Adrenal gland (tissue), 5 donors: Measurements from ENCODE around the gene ICAM2.

ENCODE experiments used
- CTCF ChIP-seq, 6 experiments: fragments of 450-650 bp in 4 of 6; fragments of 200-600 bp in 2 of 6; sonication (generic) in 1 of 6; IDR thresholded peaks; 1 replicate in 5 of 6; 2 replicates in 1 of 6; pipeline versions ENCODE4 v1.5.1 to v1.8.0; 2016 to 2021; ENCODE audit warnings: antibody characterized with exemption in 6 of 6, mild to moderate bottlenecking in 2 of 6, moderate library complexity in 1 of 6
- POLR2A ChIP-seq, 2 donors: fragments of 450-650 bp; IDR thresholded peaks; one replicate each; pipeline ENCODE4 v1.6.1; 2017; ENCODE audit warnings: antibody characterized with exemption in 2 of 2, mild to moderate bottlenecking in 2 of 2, moderate library complexity in 1 of 2
- donor health status: DM: no; HTN: no; CAD: no.

GRCh38 chr17:64059756-64060155, 39.3 kb upstream of the ICAM2 start:
- TF ChIP-seq CTCF (IDR thresholded peaks at IDR 0.05) (no peak), POLR2A (IDR thresholded peaks at IDR 0.05) (no peak)
